ENCODE data around the gene IFNGR1.

DNA sequence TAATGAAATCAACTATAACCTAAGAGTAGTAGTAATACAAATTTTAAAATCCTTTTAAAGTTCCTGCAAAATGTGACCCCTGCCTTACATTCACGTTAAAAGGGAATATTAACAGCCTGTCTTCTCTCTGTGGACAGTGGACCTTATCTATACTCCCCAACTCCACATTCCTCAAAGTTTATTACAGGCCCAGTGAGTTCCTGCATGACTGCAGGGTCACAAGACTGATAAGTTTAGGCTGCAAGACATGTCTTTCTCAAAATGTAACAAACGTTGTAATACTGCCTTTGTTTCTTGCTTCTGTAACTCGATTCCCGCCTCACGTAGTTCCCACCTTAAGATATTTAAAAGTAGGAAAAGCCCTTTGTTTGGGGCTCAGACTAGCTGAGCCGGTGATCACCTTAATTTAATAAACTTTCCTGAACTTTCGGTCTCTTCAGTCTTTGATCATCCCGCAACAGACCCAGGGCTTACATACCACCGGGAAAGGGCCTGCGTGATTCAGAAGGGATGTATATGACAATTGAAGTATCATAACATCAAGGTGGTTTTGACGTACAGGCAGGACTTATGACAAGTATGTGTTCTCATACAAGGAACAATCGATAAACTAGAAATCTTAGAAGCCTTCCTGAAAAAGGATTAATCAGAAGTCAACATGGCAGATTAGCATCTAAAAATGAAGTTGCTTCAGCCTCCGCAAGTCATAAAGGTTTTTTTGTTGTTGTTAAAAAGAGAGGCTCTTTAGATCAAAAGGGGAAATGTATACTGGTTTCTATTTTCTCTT is 48.7 kb downstream of the IFNGR1 start:
- TF ChIP-seq, protein P1, sequence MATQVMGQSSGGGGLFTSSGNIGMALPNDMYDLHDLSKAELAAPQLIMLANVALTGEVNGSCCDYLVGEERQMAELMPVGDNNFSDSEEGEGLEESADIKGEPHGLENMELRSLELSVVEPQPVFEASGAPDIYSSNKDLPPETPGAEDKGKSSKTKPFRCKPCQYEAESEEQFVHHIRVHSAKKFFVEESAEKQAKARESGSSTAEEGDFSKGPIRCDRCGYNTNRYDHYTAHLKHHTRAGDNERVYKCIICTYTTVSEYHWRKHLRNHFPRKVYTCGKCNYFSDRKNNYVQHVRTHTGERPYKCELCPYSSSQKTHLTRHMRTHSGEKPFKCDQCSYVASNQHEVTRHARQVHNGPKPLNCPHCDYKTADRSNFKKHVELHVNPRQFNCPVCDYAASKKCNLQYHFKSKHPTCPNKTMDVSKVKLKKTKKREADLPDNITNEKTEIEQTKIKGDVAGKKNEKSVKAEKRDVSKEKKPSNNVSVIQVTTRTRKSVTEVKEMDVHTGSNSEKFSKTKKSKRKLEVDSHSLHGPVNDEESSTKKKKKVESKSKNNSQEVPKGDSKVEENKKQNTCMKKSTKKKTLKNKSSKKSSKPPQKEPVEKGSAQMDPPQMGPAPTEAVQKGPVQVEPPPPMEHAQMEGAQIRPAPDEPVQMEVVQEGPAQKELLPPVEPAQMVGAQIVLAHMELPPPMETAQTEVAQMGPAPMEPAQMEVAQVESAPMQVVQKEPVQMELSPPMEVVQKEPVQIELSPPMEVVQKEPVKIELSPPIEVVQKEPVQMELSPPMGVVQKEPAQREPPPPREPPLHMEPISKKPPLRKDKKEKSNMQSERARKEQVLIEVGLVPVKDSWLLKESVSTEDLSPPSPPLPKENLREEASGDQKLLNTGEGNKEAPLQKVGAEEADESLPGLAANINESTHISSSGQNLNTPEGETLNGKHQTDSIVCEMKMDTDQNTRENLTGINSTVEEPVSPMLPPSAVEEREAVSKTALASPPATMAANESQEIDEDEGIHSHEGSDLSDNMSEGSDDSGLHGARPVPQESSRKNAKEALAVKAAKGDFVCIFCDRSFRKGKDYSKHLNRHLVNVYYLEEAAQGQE (IDR thresholded peaks at IDR 0.05; ENCODE audit: insufficient read depth in 1 of 2, low read depth in 2 of 2, low read length in 1 of 2): no peak
- TF ChIP-seq, protein P2, sequence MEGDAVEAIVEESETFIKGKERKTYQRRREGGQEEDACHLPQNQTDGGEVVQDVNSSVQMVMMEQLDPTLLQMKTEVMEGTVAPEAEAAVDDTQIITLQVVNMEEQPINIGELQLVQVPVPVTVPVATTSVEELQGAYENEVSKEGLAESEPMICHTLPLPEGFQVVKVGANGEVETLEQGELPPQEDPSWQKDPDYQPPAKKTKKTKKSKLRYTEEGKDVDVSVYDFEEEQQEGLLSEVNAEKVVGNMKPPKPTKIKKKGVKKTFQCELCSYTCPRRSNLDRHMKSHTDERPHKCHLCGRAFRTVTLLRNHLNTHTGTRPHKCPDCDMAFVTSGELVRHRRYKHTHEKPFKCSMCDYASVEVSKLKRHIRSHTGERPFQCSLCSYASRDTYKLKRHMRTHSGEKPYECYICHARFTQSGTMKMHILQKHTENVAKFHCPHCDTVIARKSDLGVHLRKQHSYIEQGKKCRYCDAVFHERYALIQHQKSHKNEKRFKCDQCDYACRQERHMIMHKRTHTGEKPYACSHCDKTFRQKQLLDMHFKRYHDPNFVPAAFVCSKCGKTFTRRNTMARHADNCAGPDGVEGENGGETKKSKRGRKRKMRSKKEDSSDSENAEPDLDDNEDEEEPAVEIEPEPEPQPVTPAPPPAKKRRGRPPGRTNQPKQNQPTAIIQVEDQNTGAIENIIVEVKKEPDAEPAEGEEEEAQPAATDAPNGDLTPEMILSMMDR (IDR thresholded peaks at IDR 0.05): no peak
- TF ChIP-seq POLR2AphosphoS5 (IDR thresholded peaks at IDR 0.05; ENCODE audit: low read depth, low read length): no peak
- no peak for TF ChIP-seq SIN3A (IDR thresholded peaks at IDR 0.05; ENCODE audit: borderline replicate concordance, insufficient read depth, low read depth, low read length)
- no peak for TF ChIP-seq TCF7L2 (IDR thresholded peaks at IDR 0.05; ENCODE audit: low read depth, low read length)
